WTC11 (cell line): ENCODE measurements around the gene HAND1. TPM values are rescaled to one million over a fixed set of nuclear protein-coding genes. Genes with fewer than 3 reads are reported as not detected.
A peak's percentile ranks its signal among the peaks of the same experiment; 100 is the strongest.

ENCODE experiments used
- ATAC-seq: fragments of 200-7000 bp; cut with Tn5 transposase; 2 replicates; pipeline ENCODE4 v1.10.0; 2021; ENCODE audit warnings: mild to moderate bottlenecking, moderate library complexity
- CTCF ChIA-PET: fragments of 300-600 bp; sonication (Branson Sonifier 250); formaldehyde crosslinking; loops from one replicate; lab custom pipeline; 2021; ENCODE audit warnings: antibody characterized with exemption; lab: Charles Lee
- POLR2A ChIA-PET: fragments of 350-600 bp; sonication (Branson Sonifier 250); formaldehyde crosslinking; loops from one replicate; lab custom pipeline; 2021; ENCODE audit warnings: antibody characterized with exemption; lab: Charles Lee
- DNase-seq: peaks from one replicate; pipeline ENCODE4 v3.0.0; 2021; ENCODE audit warnings: low spot score
- H3K27ac Mint-ChIP-seq: 2 replicates; pipeline ENCODE4 v1.8.0; 2021; ENCODE audit warnings: mixed read lengths
- H3K27me3 Mint-ChIP-seq: 2 replicates; pipeline ENCODE4 v1.8.0; 2021; ENCODE audit warnings: low read depth, mild to moderate bottlenecking, moderate library complexity, mixed read lengths
- H3K36me3 Mint-ChIP-seq: 2 replicates; pipeline ENCODE4 v1.8.0; 2021; ENCODE audit warnings: mixed read lengths
- H3K4me1 Mint-ChIP-seq: 2 replicates; pipeline ENCODE4 v1.8.0; 2022; ENCODE audit warnings: mixed read lengths
- H3K4me3 Mint-ChIP-seq: 2 replicates; pipeline ENCODE4 v1.8.0; 2021; ENCODE audit warnings: mild to moderate bottlenecking, moderate library complexity, mixed read lengths
- H3K9me3 Mint-ChIP-seq: 2 replicates; pipeline ENCODE4 v1.8.0; 2021; ENCODE audit warnings: mixed read lengths
- CBFB ChIP-seq: sonication (generic); formaldehyde crosslinking; IDR thresholded peaks from 2 replicates; pipeline ENCODE4 v1.8.1; 2022; ENCODE audit warnings: mild to moderate bottlenecking, low read depth, missing genetic modification reagents
- ESRRA ChIP-seq: sonication (generic); formaldehyde crosslinking; IDR thresholded peaks from 2 replicates; pipeline ENCODE4 v1.8.1; 2022; ENCODE audit warnings: mild to moderate bottlenecking, missing genetic modification reagents, borderline replicate concordance
- GABPB1 ChIP-seq: sonication (generic); formaldehyde crosslinking; IDR thresholded peaks from 2 replicates; pipeline ENCODE4 v1.8.1; 2023; ENCODE audit warnings: mild to moderate bottlenecking, missing genetic modification reagents
- JUN ChIP-seq: sonication (generic); formaldehyde crosslinking; IDR thresholded peaks from 2 replicates; pipeline ENCODE4 v1.8.0; 2023; ENCODE audit warnings: mild to moderate bottlenecking, missing genetic modification reagents
- KAT7 ChIP-seq: sonication (generic); formaldehyde crosslinking; IDR thresholded peaks from 2 replicates; pipeline ENCODE4 v1.8.1; 2023; ENCODE audit warnings: missing genetic modification reagents, mild to moderate bottlenecking, borderline replicate concordance
- MAX ChIP-seq: sonication (generic); formaldehyde crosslinking; IDR thresholded peaks from 2 replicates; pipeline ENCODE4 v1.8.0; 2022; ENCODE audit warnings: mild to moderate bottlenecking, missing genetic modification reagents
- NFATC4 ChIP-seq: fragments of 250-450 bp; sonication (Bioruptor Pico); IDR thresholded peaks from 2 replicates; pipeline ENCODE4 v1.9.0; 2021; ENCODE audit warnings: mild to moderate bottlenecking
- NFE2L1 ChIP-seq: sonication (generic); formaldehyde crosslinking; IDR thresholded peaks from 2 replicates; pipeline ENCODE4 v1.8.1; 2023; ENCODE audit warnings: missing genetic modification reagents
- OVOL2 ChIP-seq: fragments of 250-450 bp; sonication (Bioruptor Pico); IDR thresholded peaks from 2 replicates; pipeline ENCODE4 v1.9.0; 2021; ENCODE audit warnings: mild to moderate bottlenecking, borderline replicate concordance
- RORB ChIP-seq: fragments of 250-450 bp; sonication (Bioruptor Pico); IDR thresholded peaks from 2 replicates; pipeline ENCODE4 v1.9.0; 2021; ENCODE audit warnings: mild to moderate bottlenecking
- TEAD1 ChIP-seq: sonication (generic); formaldehyde crosslinking; IDR thresholded peaks from 2 replicates; pipeline ENCODE4 v1.8.0; 2022; ENCODE audit warnings: mild to moderate bottlenecking, missing genetic modification reagents
- TEAD4 ChIP-seq: sonication (generic); formaldehyde crosslinking; IDR thresholded peaks from 2 replicates; pipeline ENCODE4 v1.8.0; 2022; ENCODE audit warnings: mild to moderate bottlenecking, missing genetic modification reagents
- ZNF281 ChIP-seq: sonication (generic); formaldehyde crosslinking; IDR thresholded peaks from 2 replicates; pipeline ENCODE4 v1.8.0; 2023; ENCODE audit warnings: mild to moderate bottlenecking, missing genetic modification reagents
- ZNF671 ChIP-seq: fragments of 250-450 bp; sonication (Bioruptor Pico); IDR thresholded peaks from 2 replicates; pipeline ENCODE4 v1.8.0; 2021; ENCODE audit warnings: mild to moderate bottlenecking
- total RNA-seq: library from RNA; stranded (reverse); gene quantifications from 3 replicates; pipeline ENCODE4 v1.2.3, GENCODE V29; 2021
- TF ChIP-seq, protein P1 (sequence below): fragments of 250-450 bp; sonication (Bioruptor Pico); IDR thresholded peaks from 2 replicates; pipeline ENCODE4 v1.8.0; 2021; ENCODE audit warnings: mild to moderate bottlenecking
- TF ChIP-seq, protein P2 (sequence below): sonication (generic); formaldehyde crosslinking; IDR thresholded peaks from 2 replicates; pipeline ENCODE4 v1.8.1; 2023; ENCODE audit warnings: mild to moderate bottlenecking, moderate library complexity, missing genetic modification reagents
- TF ChIP-seq, protein P3 (sequence below): sonication (generic); formaldehyde crosslinking; conservative IDR thresholded peaks from 2 replicates; pipeline ENCODE4 v1.8.1; 2023; ENCODE audit warnings: mild to moderate bottlenecking, low read depth, missing genetic modification reagents, moderate library complexity
- TF ChIP-seq, protein P4 (sequence below): sonication (generic); formaldehyde crosslinking; IDR thresholded peaks from 2 replicates; pipeline ENCODE4 v1.8.1; 2022; ENCODE audit warnings: low read depth, mild to moderate bottlenecking, moderate library complexity, missing genetic modification reagents, borderline replicate concordance
- TF ChIP-seq, protein P5 (sequence below): sonication (generic); formaldehyde crosslinking; IDR thresholded peaks from 2 replicates; pipeline ENCODE4 v1.8.1; 2023; ENCODE audit warnings: mild to moderate bottlenecking, missing genetic modification reagents

The HAND1 gene
- total RNA-seq, 1 experiment from 2014 or later, result not detected

DNA sequence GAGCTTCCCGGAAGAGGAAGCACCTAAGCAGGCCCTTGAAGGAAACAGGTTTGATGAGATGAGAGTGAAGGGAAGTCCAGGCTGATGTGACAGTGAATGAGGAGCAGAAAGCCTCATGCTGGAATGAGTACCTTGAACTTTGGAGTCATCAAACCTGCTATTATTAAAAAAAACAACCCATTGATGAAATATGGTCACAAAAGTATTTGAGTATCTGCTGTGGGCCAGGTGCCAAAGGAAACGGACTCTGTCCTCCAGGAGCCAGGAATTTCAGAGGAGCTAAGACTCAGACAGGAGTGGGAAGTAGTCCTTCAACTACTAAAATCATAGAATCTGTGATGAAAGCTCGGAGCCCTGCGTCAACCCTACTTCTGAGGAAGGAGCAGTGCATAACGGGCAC is 11.9 kb downstream of the HAND1 start:
- DNase-seq, result no peak

DNA sequence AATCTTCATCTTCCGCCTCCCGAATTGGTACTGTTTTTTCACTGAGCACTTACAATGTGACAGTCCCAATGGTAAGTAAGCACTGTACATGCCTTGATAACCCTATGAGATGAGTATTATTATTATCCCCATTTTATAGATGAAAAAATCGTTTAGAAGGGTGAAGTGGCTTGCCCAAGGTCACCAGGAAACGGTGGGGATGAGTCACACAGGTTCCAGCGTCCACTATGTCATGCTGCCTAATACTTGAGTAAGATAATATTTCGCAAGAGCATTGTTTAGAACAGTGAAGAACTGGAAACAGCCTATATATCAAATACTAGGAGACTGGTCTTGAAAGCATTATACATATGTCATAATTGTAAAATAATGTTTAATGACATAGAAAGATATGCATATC is 12.9 kb downstream of the HAND1 start:
- Mint-ChIP-seq H3K27ac (no peak overlapping the region), H3K9me3 (no peaks in the 10 kb centered on the region), H3K4me1 (peaks cover 17% of the 10 kb centered on the region)
- POLR2A ChIA-PET, result no interaction called here
- TF ChIP-seq, protein P1, sequence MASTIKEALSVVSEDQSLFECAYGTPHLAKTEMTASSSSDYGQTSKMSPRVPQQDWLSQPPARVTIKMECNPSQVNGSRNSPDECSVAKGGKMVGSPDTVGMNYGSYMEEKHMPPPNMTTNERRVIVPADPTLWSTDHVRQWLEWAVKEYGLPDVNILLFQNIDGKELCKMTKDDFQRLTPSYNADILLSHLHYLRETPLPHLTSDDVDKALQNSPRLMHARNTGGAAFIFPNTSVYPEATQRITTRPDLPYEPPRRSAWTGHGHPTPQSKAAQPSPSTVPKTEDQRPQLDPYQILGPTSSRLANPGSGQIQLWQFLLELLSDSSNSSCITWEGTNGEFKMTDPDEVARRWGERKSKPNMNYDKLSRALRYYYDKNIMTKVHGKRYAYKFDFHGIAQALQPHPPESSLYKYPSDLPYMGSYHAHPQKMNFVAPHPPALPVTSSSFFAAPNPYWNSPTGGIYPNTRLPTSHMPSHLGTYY, result no peak
- 0 out of 2 replicates have a peak, but pooled peaks have one; percentile 6 for TF ChIP-seq GABPB1 (CRISPR knock-in tag)
- TF ChIP-seq, all 79 proteins: peak for 1
- DNase-seq (no peak), ATAC-seq (no peak)
- peaks cover 44% of the 10 kb centered on the region for H3K27me3 Mint-ChIP-seq
- H3K4me3 Mint-ChIP-seq, result no peak overlapping the region
- no peaks in the 10 kb centered on the region for H3K36me3 Mint-ChIP-seq
- CTCF ChIA-PET, result interaction anchor here (1.8 to 3.7 kb wide), 2 partner anchors 43 to 491 kb away, joined by 4 to 14 read pairs; no protein-coding TSS in a partner anchor

More for the DNA sequence above, 11.9 kb downstream of the HAND1 start:
- CTCF ChIA-PET, result interaction anchor here (1.0 to 4.4 kb wide), 8 partner anchors 10 to 492 kb away, joined by 3 to 91 read pairs (median 4); no protein-coding TSS in a partner anchor
- H3K4me1 Mint-ChIP-seq, result peaks cover 17% of the 10 kb centered on the region
- H3K36me3 Mint-ChIP-seq, result no peaks in the 10 kb centered on the region
- no peak overlapping the region for H3K4me3 Mint-ChIP-seq
- ATAC-seq, result no peak
- TF ChIP-seq KAT7, result no peak
- H3K27ac Mint-ChIP-seq, result no peak overlapping the region
- H3K27me3 Mint-ChIP-seq, result peaks cover 54% of the 10 kb centered on the region
- no peaks in the 10 kb centered on the region for H3K9me3 Mint-ChIP-seq
- POLR2A ChIA-PET, result no interaction called here

DNA sequence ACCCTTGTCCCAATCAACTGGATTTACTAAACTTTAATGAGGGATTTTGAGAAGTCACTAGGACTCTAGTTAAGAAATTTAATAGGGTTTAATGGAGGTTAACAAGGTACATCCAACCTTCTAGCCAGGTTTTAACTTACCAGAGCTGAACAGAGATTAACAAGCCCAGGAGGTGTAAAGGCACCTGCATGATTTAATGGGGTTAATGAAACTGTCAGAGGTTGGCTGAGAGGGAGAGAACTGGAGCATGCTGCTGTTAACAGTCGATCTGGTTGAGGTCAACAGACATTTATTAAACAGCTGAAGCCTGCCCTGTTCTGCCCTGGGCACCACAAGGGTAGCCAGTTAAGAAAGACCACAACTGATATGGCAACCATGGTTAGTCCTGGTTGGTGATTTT is 13.6 kb downstream of the HAND1 start:
- ATAC-seq (no peak), DNase-seq (no peak)
- Mint-ChIP-seq H3K27me3 (peaks cover 37% of the 10 kb centered on the region), H3K27ac (no peak overlapping the region), H3K4me1 (peaks cover 17% of the 10 kb centered on the region), H3K36me3 (no peaks in the 10 kb centered on the region), H3K4me3 (no peak overlapping the region), H3K9me3 (no peaks in the 10 kb centered on the region)
- CTCF ChIA-PET, result interaction anchor here (1.0 to 4.3 kb wide), 2 partner anchors 32 to 145 kb away, joined by 4 to 41 read pairs; no protein-coding TSS in a partner anchor
- POLR2A ChIA-PET, result no interaction called here
- TF ChIP-seq, protein P2, sequence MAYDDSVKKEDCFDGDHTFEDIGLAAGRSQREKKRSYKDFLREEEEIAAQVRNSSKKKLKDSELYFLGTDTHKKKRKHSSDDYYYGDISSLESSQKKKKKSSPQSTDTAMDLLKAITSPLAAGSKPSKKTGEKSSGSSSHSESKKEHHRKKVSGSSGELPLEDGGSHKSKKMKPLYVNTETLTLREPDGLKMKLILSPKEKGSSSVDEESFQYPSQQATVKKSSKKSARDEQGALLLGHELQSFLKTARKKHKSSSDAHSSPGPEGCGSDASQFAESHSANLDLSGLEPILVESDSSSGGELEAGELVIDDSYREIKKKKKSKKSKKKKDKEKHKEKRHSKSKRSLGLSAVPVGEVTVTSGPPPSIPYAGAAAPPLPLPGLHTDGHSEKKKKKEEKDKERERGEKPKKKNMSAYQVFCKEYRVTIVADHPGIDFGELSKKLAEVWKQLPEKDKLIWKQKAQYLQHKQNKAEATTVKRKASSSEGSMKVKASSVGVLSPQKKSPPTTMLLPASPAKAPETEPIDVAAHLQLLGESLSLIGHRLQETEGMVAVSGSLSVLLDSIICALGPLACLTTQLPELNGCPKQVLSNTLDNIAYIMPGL (CRISPR knock-in tag), result no peak
- TF ChIP-seq MAX (CRISPR knock-in tag) (no peak), OVOL2 (CRISPR knock-in tag) (no peak), JUN (no peak), NFATC4 (CRISPR knock-in tag) (no peak), ZNF281 (CRISPR knock-in tag) (no peak), CBFB (CRISPR knock-in tag) (no peak), RORB (no peak), TEAD1 (CRISPR knock-in tag) (no peak), NFE2L1 (CRISPR knock-in tag) (no peak), ESRRA (CRISPR knock-in tag) (no peak), ZNF671 (CRISPR knock-in tag) (no peak), TEAD4 (CRISPR knock-in tag) (no peak)
- TF ChIP-seq, protein P3, sequence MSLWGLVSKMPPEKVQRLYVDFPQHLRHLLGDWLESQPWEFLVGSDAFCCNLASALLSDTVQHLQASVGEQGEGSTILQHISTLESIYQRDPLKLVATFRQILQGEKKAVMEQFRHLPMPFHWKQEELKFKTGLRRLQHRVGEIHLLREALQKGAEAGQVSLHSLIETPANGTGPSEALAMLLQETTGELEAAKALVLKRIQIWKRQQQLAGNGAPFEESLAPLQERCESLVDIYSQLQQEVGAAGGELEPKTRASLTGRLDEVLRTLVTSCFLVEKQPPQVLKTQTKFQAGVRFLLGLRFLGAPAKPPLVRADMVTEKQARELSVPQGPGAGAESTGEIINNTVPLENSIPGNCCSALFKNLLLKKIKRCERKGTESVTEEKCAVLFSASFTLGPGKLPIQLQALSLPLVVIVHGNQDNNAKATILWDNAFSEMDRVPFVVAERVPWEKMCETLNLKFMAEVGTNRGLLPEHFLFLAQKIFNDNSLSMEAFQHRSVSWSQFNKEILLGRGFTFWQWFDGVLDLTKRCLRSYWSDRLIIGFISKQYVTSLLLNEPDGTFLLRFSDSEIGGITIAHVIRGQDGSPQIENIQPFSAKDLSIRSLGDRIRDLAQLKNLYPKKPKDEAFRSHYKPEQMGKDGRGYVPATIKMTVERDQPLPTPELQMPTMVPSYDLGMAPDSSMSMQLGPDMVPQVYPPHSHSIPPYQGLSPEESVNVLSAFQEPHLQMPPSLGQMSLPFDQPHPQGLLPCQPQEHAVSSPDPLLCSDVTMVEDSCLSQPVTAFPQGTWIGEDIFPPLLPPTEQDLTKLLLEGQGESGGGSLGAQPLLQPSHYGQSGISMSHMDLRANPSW (CRISPR knock-in tag), result no peak
- TF ChIP-seq, protein P4, sequence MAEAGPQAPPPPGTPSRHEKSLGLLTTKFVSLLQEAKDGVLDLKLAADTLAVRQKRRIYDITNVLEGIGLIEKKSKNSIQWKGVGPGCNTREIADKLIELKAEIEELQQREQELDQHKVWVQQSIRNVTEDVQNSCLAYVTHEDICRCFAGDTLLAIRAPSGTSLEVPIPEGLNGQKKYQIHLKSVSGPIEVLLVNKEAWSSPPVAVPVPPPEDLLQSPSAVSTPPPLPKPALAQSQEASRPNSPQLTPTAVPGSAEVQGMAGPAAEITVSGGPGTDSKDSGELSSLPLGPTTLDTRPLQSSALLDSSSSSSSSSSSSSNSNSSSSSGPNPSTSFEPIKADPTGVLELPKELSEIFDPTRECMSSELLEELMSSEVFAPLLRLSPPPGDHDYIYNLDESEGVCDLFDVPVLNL (CRISPR knock-in tag), result no peak
- TF ChIP-seq, protein P5, sequence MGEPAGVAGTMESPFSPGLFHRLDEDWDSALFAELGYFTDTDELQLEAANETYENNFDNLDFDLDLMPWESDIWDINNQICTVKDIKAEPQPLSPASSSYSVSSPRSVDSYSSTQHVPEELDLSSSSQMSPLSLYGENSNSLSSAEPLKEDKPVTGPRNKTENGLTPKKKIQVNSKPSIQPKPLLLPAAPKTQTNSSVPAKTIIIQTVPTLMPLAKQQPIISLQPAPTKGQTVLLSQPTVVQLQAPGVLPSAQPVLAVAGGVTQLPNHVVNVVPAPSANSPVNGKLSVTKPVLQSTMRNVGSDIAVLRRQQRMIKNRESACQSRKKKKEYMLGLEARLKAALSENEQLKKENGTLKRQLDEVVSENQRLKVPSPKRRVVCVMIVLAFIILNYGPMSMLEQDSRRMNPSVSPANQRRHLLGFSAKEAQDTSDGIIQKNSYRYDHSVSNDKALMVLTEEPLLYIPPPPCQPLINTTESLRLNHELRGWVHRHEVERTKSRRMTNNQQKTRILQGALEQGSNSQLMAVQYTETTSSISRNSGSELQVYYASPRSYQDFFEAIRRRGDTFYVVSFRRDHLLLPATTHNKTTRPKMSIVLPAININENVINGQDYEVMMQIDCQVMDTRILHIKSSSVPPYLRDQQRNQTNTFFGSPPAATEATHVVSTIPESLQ (CRISPR knock-in tag), result no peak
